CD4-positive, alpha-beta T cell treated with Interleukin-17A for 4 hours (primary cell): ENCODE data around the gene KIF19.
A peak's percentile ranks its signal among the peaks of the same experiment; 100 is the strongest.

Experiments
- DNase-seq: peaks from one replicate; pipeline ENCODE4 v3.0.0-alpha.2; 2020; ENCODE audit warnings: mixed read lengths

KIF19 gene

GRCh38 chr17:74343526-74344284 is 17.7 kb downstream of the KIF19 start:
- DNase-seq: no peak

GRCh38 chr17:74344658-74345057 is 18.6 kb downstream of the KIF19 start:
- DNase-seq: no peak

- no peak for DNase-seq
Measured at GRCh38 chr17:74345433-74346241, 19.6 kb downstream of the KIF19 start.

- no peak for DNase-seq
Measured at GRCh38 chr17:74347646-74348045, 21.6 kb downstream of the KIF19 start.

- DNase-seq: no peak
Measured at GRCh38 chr17:74349120-74349519, 23.1 kb downstream of the KIF19 start.

GRCh38 chr17:74350486-74350885 is 24.5 kb downstream of the KIF19 start:
- DNase-seq: no peak

- no peak for DNase-seq
Measured at GRCh38 chr17:74351552-74352210, 25.7 kb downstream of the KIF19 start.

GRCh38 chr17:74353446-74354060 is 27.5 kb downstream of the KIF19 start:
- no peak for DNase-seq

- peak; percentile 57 for DNase-seq
Measured at GRCh38 chr17:74354123-74354522, 28.1 kb downstream of the KIF19 start.

- DNase-seq: no peak
Measured at GRCh38 chr17:74354561-74354960, 28.5 kb downstream of the KIF19 start.

- no peak for DNase-seq
Measured at GRCh38 chr17:74355065-74355464, 29.0 kb downstream of the KIF19 start.

GRCh38 chr17:74356646-74357465 is 30.8 kb downstream of the KIF19 start:
- DNase-seq: peak; percentile 23

GRCh38 chr17:74357466-74357809 is 31.4 kb downstream of the KIF19 start:
- no peak for DNase-seq

- no peak for DNase-seq
Measured at GRCh38 chr17:74358697-74359096, 32.7 kb downstream of the KIF19 start.

GRCh38 chr17:74359916-74360315 is 33.9 kb downstream of the KIF19 start:
- no peak for DNase-seq

GRCh38 chr17:74360899-74361229 is 34.8 kb downstream of the KIF19 start:
- no peak for DNase-seq

- peak; percentile 59 for DNase-seq
Measured at GRCh38 chr17:74361230-74362068, 35.4 kb downstream of the KIF19 start, which contains the start of gene BTBD17. Gene BTBD17, minus strand, starts transcription at chr17:74361868. Its CDS starts 49 bp downstream, at chr17:74361819.

GRCh38 chr17:74362069-74362405 is 36.0 kb downstream of the KIF19 start:
- no peak for DNase-seq

GRCh38 chr17:74362810-74363498 is 36.9 kb downstream of the KIF19 start:
- no peak for DNase-seq

GRCh38 chr17:74367206-74367605 is 41.2 kb downstream of the KIF19 start, which contains the start of gene GPR142:
Gene GPR142, plus strand, starts transcription at chr17:74367506. Its CDS starts 2,035 bp downstream, at chr17:74369541.
- no peak for DNase-seq
